ENCODE measurements around the gene RERE.

The RERE gene

DNA sequence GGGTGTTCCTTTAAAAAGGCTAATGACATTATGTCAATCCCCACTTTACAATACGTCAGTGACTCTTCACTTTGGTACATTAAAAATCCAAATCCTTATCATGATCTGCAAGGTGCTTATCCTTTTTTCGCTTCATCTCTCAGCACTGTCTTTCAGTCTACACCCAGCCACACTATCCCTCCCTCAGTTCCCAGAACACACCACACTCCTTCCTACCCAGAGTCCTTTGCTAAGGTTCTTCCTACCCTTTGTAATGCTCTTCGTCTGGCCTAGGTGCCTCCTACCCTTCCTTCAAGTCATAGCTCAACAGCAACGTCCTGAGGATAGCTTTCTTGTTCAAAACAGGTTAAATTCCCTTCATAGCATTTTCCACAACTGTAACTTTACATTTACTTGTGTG lies 152.6 kb downstream of the RERE start:
- no peak for DNase-seq (ENCODE audit: low spot score)

DNA sequence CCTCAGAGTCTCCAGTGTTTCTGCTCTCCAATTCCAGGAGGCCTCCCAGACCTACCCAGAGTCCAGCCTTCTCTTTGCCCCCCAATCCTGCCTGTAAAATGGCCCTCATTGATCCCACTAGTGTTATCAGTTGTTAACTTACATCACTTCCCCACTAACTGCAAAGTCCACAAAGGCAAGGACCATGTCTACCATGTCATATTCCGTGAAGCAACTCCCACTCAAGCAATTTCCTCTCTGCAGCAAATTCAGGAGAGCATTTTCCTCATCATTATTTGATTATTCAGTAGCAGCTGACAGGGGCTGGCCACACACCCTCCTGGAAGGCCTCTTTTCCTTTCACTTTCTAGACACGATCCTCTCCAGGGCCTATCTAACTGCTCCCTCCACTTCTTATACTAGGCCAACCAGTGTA lies 153.5 kb downstream of the RERE start:
- no peak for DNase-seq (ENCODE audit: low spot score)

DNA sequence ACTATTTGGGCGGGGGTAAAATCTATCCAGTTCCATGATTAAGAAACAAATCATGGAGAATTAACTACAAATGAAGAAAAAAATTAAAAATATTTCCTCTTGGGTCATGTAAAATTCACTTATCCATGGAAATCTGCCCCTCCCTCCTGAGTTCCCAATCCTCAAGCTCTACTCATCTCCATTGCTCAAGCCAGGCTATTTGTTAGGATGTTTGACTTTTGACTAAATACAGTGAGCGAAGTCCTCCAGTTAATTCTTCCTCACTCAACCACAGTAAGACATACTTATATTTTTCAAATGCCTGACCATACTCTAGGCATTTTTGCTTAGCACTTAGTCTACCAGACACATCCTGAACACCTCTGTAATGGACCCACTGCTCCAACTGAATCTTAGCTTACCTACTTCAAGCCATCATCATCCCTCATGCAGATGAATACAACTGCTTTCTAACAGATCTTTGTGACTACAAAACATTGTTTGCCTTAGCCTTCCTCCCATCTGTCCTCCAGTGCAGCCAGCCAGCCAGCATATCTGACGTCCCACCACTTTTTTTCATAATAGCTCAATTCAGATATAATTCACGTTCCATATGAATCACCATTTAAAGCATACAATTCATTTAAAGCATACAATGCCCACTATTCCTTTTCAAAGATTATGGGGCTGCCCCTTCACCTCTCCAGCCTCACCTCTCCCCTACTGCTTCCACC lies 154.2 kb downstream of the RERE start:
- no peak for DNase-seq (ENCODE audit: low spot score)

DNA sequence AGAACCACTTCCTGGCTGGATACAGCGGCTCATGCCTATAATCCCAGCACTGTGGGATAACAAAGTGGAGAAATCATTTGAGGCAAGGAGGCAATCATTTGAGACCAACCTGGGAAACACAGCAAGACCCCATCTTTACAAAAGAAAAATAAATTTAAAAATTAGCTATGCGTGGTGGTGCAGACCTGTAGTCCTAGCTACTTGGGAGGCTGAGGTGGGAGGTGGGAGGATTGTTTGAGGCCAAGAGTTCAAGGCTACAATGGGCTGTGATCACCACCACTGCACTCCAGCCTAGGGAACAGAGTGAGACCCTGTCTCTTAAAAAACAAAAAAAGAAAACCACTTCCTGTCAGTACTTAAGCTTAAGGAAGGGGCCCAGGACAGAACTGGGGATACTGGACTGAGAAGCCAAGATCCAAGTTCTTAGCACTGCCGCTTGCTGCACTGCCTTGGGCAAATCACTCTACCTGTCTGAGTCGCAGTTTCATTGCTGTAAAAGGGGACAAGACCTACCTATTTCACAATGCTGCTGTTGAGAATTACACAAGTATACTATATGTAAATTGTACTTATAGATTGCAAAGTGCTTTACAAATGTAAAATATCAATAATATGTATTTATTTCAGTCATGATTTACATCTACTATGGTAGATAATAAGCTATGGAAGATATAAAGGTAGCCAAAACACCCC lies 154.9 kb downstream of the RERE start:
- DNase-seq (ENCODE audit: low spot score), result no peak

- no peak for DNase-seq (ENCODE audit: low spot score)
Observed at GRCh38 chr1:8661185-8662110, 156.0 kb downstream of the RERE start.

DNA sequence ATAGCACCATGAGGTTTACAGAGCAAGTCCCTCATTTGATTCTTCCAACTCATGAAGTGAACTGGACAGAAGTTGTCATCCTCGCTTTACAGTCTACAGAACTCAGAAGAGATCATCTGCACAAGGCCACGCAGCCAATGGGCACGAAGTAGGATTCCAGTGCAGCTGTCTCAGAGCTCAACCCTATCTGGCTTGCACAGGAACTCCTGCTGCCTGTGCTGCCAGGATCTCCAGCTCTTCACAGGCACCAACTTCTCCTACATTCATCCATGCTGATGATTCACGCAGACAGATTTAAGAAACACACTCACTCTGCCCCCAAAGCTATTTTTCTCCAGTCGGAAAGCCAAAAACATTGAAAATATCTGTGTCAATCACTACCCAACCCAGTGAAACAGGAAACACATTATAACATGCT lies 157.0 kb downstream of the RERE start:
- no peak for DNase-seq (ENCODE audit: low spot score)

- no peak for DNase-seq (ENCODE audit: low spot score)
Observed at GRCh38 chr1:8659593-8659992, 157.8 kb downstream of the RERE start.

DNA sequence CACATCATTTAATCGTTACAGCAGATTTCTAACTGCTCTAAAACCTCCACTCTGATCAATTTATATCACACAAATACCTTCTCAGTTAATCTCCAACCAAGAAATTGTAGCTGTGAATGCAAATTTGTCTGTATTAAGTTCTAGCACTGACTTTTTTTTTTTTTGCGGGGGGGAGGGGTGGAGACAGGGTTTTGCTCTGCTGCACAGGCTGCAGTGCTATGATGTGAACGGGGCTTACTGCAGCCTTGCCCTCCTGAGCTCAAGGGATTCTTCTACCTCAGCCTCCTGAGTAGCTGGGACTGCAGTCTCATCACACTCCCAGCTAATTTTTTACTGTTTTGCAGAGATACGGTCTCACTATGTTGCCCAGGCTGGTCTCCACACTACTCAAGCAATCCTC lies 163.6 kb downstream of the RERE start:
- DNase-seq (ENCODE audit: low spot score), result no peak

- no peak for DNase-seq (ENCODE audit: low spot score)
Observed at GRCh38 chr1:8652467-8653046, 164.9 kb downstream of the RERE start.

- DNase-seq (ENCODE audit: low spot score), result no peak
Observed at GRCh38 chr1:8651962-8652361, 165.5 kb downstream of the RERE start.

DNA sequence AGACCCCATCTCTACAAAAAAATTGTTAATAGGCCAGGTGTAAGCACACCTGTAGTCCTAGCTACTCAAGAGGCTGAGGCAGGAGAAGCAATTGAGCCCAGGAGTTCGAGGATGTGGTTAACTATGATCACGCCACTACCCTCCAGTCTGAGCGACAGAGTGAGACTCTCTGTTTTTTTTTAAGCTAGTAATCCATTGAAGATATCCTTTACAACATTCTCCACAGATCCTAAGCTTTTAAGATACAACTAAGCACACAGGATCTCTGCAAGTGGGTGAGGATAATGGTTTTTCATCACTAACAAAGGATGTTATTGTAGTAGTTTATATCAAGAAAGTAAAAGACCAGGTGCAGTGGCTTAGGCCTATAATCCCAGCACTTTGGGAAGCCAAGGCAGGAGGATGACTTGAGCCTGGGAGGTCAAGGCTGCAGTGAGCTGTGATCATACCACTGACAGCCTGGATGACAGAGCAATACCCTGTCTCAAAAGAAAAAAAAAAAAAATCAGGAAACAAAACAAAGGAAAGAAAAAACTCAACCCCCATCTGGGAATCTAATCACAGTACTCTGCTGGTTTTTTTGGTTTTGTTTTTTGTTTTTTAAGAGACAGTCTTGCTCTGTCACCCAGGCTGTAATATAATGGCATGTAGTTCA lies 166.1 kb downstream of the RERE start:
- no peak for DNase-seq (ENCODE audit: low spot score)

DNA sequence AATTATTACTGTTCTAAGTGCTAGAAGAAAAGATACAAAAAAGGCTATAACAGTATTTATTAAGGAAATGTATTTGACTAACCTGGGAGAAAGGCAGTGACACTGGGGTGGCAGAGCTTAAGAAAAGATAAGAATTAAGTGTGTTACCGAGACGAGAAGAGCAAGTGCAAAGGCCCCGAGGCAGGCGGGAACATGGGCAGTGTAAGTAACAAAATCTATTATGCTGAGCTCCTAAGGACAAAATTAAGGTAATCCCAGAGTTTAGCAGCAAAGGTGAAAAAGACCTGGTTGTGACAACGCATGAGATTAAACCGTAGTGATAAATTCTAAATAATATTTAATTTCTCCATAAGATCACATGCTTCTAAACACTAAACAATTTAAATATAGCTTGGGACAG lies 167.6 kb downstream of the RERE start:
- no peak for DNase-seq (ENCODE audit: low spot score)

DNA sequence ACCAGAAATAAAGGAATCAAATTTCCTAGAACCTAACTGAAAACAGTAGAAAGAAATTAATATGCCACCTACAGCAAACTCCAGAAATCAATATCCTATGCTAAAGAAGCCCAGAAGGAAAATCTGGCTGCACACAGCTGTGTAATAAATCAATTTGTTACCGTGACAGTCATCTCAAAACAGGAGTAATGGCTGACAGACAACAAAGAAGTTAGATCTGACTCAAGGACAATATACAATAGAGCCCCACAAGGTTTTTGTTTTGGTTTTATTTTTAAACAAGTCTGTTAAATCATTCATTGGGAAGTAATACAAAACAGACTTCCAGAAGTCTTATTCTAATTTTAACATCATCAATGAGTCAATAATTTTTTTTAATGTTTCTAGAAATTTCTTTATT lies 168.4 kb downstream of the RERE start:
- no peak for DNase-seq (ENCODE audit: low spot score)

- no peak for DNase-seq (ENCODE audit: low spot score)
Observed at GRCh38 chr1:8646996-8647395, 170.4 kb downstream of the RERE start.

- DNase-seq (ENCODE audit: low spot score), result no peak
Observed at GRCh38 chr1:8646189-8646588, 171.3 kb downstream of the RERE start.

DNA sequence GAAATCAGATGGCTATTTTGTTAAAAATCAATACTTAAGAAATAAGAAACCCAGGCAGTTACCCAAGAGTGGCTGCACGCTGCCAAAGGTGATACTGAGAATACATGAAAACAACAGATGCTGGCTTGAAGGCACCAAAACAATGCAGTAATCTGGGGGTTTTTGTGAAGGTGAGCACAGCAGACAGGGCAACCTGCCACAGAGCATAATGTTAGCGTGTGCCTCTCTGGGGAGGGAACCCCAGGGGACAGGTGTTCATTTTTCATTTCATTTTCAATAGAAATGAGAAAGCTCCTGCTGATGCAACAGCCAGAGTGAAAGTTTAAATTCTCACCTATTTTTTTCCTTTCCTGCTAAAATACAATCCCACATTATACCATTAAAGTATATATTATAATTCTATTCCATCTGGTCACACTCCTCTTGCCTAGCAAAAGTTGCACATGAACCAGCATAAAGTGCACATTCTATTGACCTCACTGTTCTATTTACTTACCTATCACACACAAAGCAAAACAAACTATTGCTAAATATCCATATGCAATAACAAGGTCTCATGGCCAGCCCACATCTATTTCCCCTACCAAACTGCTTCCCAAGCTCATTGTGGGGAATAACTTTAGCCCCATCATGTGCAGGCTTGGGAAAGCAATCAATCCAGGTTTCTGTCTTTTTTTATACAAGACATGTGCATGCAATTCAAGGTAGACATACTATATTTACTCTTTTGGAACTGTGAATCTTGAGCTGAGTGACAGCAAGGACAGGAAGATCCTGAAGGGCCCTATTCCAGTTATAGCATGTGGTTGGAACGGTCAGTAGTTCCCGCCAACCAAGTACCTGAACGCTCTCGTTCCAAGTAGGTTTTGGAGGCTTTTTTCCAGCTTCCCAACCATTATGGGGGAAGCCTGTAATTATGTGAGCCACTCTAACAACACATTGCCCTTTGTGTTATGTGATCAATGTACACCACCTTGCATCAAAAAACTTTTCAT lies 173.6 kb downstream of the RERE start:
- DNase-seq (ENCODE audit: low spot score), result no peak

DNA sequence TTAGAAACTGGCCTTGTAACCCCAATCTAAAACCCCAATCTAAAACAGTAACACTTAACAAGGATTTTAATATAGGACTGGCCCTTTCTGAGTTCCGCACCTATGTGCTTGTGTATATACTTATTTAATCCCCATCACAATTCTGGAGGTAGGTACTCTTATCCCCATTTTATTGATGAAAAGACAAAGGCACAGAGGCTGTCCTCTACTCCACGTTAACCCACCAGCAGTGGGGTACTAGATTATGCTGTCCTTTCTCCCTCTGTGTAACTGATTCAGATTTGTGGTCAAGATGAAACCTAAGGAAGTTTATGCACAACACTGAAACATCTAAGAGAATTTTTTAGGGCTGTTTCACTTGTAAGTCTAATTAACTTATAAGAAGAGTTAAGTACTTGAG lies 175.3 kb downstream of the RERE start:
- no peak for DNase-seq (ENCODE audit: low spot score)

DNA sequence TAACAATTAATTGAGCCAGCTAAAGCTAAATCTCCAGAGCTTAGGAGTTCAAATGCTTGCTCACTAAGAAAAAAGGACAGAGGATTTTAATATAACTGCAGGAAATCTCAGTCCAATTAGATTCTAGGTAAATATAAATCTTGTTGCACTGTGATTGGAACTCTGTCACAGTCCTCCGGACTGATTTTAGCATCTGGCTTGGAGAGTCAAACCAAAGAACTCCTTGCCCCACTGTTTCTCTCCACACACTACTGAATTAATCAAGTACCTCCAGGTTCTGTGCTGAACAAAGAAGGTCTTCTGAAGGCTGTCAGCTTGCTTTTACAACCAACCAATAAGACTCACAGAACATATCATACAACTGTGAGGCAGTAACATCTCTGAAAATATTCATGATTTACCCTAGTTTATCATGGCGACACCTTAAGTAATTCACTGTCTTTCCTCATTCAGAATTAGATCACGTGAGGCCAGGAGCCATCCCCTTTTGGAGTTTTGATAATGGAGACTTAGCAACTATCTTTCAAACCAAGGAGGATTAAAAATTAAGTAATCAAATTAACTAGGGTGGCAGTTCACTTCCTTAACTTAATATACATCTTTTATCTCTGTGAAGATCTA lies 176.0 kb downstream of the RERE start:
- DNase-seq (ENCODE audit: low spot score), result no peak

GRCh38 chr1:8640950-8641349 lies 176.5 kb downstream of the RERE start:
- no peak for DNase-seq (ENCODE audit: low spot score)

GRCh38 chr1:8639148-8639547 lies 178.3 kb downstream of the RERE start:
- DNase-seq (ENCODE audit: low spot score), result no peak

Measured in left forelimb (tissue), 1 donor.